ENCODE data around the gene NR2F1. TPM values are rescaled to one million over a fixed set of nuclear protein-coding genes. Genes with fewer than 3 reads are reported as not detected.

Gene NR2F1
- total RNA-seq, 1 experiment from 2014 or later, result 51.2 TPM

- ChIA-PET RAD21 (ENCODE audit: low non-redundant PET in 1 of 2, low total read pairs in 2 of 2, uncharacterized antibody in 2 of 2, unreplicated experiment in 2 of 2) (interaction anchor here (0.6 kb wide), 3 partner anchors 91 to 393 kb away, joined by 3 to 5 read pairs (median 3); no protein-coding TSS in a partner anchor), CTCF (interaction anchor here (1.3 kb wide), 1 partner anchor 216 kb away, joined by 4 read pairs; no protein-coding TSS in a partner anchor), POLR2A (no interaction called here)
- Histone ChIP-seq H3K27ac (ENCODE audit: low read depth, low read length) (peak overlapping the region; percentile 99), H3K4me3 (replicated peaks in 1 of 2; ENCODE audit: low read depth in 1 of 2, low read length in 2 of 2) (peak overlapping the region; percentile 68 to 74), H2AFZ (ENCODE audit: low read depth, low read length, poor library complexity, severe bottlenecking) (peak overlapping the region; percentile 16), H3K79me2 (ENCODE audit: insufficient read depth, low read length) (peaks cover 24% of the 10 kb centered on the region), H3K9ac (ENCODE audit: low read length) (peak overlapping the region; percentile 65), H4K20me1 (ENCODE audit: insufficient read depth) (no peaks in the 10 kb centered on the region), H3K4me2 (ENCODE audit: low read length) (peak overlapping the region; percentile 98), H3K9me3 (ENCODE audit: control insufficient read depth in 1 of 2, insufficient read depth in 1 of 2, low read depth in 1 of 2, low read length in 2 of 2) (no peaks in the 10 kb centered on the region), H3K36me3 (ENCODE audit: control insufficient read depth in 1 of 2, insufficient read depth in 2 of 2, low read length in 2 of 2) (peaks cover 0 to 27% of the 10 kb centered on the region in 2 experiments; a peak in 2 of 4 replicates), H3K4me1 (ENCODE audit: control insufficient read depth in 1 of 2, insufficient read depth in 2 of 2, low read length in 2 of 2) (peaks cover 13 to 26% of the 10 kb centered on the region in 2 experiments), H3K9me2 (ENCODE audit: insufficient read depth) (no peaks in the 10 kb centered on the region), H3K27me3 (ENCODE audit: insufficient read depth, low read length) (no peaks in the 10 kb centered on the region)
- BruUV-seq (replicated peaks), result no TSS peak
- DNase-seq (ENCODE audit: low read depth, low spot score) (no peak), ATAC-seq (0 out of 2 replicates have a peak, but pooled peaks have one; percentile 2)
- TF ChIP-seq CEBPB (IDR thresholded peaks at IDR 0.05; ENCODE audit: low read depth) (no peak), FOSL1 (IDR thresholded peaks at IDR 0.05; ENCODE audit: low read depth) (no peak), POLR2AphosphoS5 (IDR thresholded peaks at IDR 0.05; ENCODE audit: low read depth, low read length) (peak; percentile 29; the same call in 1 of the 2 replicates), POLR2A (IDR thresholded peaks at IDR 0.05; ENCODE audit: borderline replicate concordance, extremely low read depth, insufficient read depth, insufficient read length) (no peak), EGR1 (IDR thresholded peaks at IDR 0.05; ENCODE audit: low read depth) (no peak), JUND (IDR thresholded peaks at IDR 0.05) (no peak), ZFX (IDR thresholded peaks at IDR 0.05) (peak; percentile 12; the same call in 1 of the 2 replicates), TCF7L2 (IDR thresholded peaks at IDR 0.05; ENCODE audit: borderline replicate concordance, extremely low read depth, insufficient read depth, insufficient read length) (no peak)
- intact Hi-C loops (cut with micrococcal nuclease), result loop anchor here (10.0 kb wide), 1 partner anchor 1310 kb away; no protein-coding TSS in a partner anchor
These were observed 2.2 kb downstream of the NR2F1 start for GRCh38 chr5:93585041-93585766.

Measured in HCT116 (cell line).